ENCODE results near the gene SMAD7.

GRCh38 chr18:48874233-48874632, 76.5 kb downstream of the SMAD7 start:
- TF ChIP-seq POLR2A (IDR thresholded peaks at IDR 0.05; ENCODE audit: low read length) (no peak), GATA1 (IDR thresholded peaks at IDR 0.05; ENCODE audit: low read depth, low read length) (no peak)
